GM18505 (cell line): ENCODE measurements around the gene PXDN.

Experiments
- ATAC-seq: cut with Tn5 transposase; IDR thresholded peaks from one replicate; pipeline ENCODE4 v1.9.1; 2021; ENCODE audit not compliant: unreplicated experiment
- POLR2A ChIP-seq: IDR thresholded peaks from 4 replicates; pipeline ENCODE4 v1.6.1; 2011; ENCODE audit warnings: borderline replicate concordance; ENCODE audit not compliant: insufficient read depth, insufficient read length; ENCODE audit errors: extremely low read depth

PXDN gene

GRCh38 chr2:1659951-1660565 is 84.3 kb downstream of the PXDN start:
- no peak for ATAC-seq
- no peak for TF ChIP-seq POLR2A

- ATAC-seq, result no peak
- TF ChIP-seq POLR2A, result no peak
Measured at GRCh38 chr2:1658394-1659151, 85.7 kb downstream of the PXDN start.

GRCh38 chr2:1656961-1657841 is 87.1 kb downstream of the PXDN start:
- ATAC-seq, result no peak
- no peak for TF ChIP-seq POLR2A

GRCh38 chr2:1656326-1656960 is 87.9 kb downstream of the PXDN start:
- TF ChIP-seq POLR2A, result no peak
- ATAC-seq, result no peak

GRCh38 chr2:1655461-1655860 is 88.9 kb downstream of the PXDN start:
- no peak for TF ChIP-seq POLR2A
- no peak for ATAC-seq

GRCh38 chr2:1654696-1655374 is 89.5 kb downstream of the PXDN start:
- no peak for TF ChIP-seq POLR2A
- no peak for ATAC-seq

- ATAC-seq, result no peak
- no peak for TF ChIP-seq POLR2A
Measured at GRCh38 chr2:1653956-1654695, 90.2 kb downstream of the PXDN start.

GRCh38 chr2:1652034-1652790 is 92.1 kb downstream of the PXDN start:
- ATAC-seq, result no peak
- TF ChIP-seq POLR2A, result no peak

- ATAC-seq, result no peak
- TF ChIP-seq POLR2A, result no peak
Measured at GRCh38 chr2:1651121-1652033, 92.9 kb downstream of the PXDN start.

- no peak for ATAC-seq
- no peak for TF ChIP-seq POLR2A
Measured at GRCh38 chr2:1650085-1650872, 94.0 kb downstream of the PXDN start.
